G401 (cell line): Measurements from ENCODE around the gene SH3PXD2A. TPM values are rescaled to one million over a fixed set of nuclear protein-coding genes. Genes with fewer than 3 reads are reported as not detected.
"Not testable (repeated sequence)": the region's sequence is repeated elsewhere in the genome, so short reads cannot be mapped to it uniquely, and the experiment has no call there.

ENCODE experiments used
- DNase-seq: peaks from one replicate; pipeline ENCODE4 v3.0.0-alpha.2; 2015; ENCODE audit warnings: low spot score
- in situ Hi-C: cut with HindIII; loops from 2 replicates; pipeline ENCODE4 v1.10.0; 2016; ENCODE audit warnings: low sequenced_read_pairs, mixed read lengths
- total RNA-seq: library from RNA; depleted of rRNA; stranded (reverse); fragments of >200 nt; shearing (Covaris generic); gene quantifications from 2 replicates; pipeline ENCODE4 v1.2.3, GENCODE V29; 2014

Gene SH3PXD2A
- total RNA-seq, 1 experiment from 2014 or later = 19.1 TPM

- in situ Hi-C loops = no loop called here
Observed at GRCh38 chr10:103781329-103782061, 73.9 kb downstream of the SH3PXD2A start.

GRCh38 chr10:103780242-103781149 is 74.9 kb downstream of the SH3PXD2A start:
- DNase-seq = no peak
- in situ Hi-C loops = no loop called here

More at GRCh38 chr10:103781329-103782061, 73.9 kb downstream of the SH3PXD2A start:
- no peak for DNase-seq

- in situ Hi-C loops = no loop called here
- no peak for DNase-seq
Observed at GRCh38 chr10:103778358-103779139, 76.8 kb downstream of the SH3PXD2A start.

GRCh38 chr10:103776878-103777591 is 78.3 kb downstream of the SH3PXD2A start:
- in situ Hi-C loops = no loop called here
- DNase-seq = no peak

GRCh38 chr10:103775776-103776175 is 79.6 kb downstream of the SH3PXD2A start:
- in situ Hi-C loops = no loop called here
- no peak for DNase-seq

GRCh38 chr10:103772846-103773245 is 82.5 kb downstream of the SH3PXD2A start:
- in situ Hi-C loops = not testable (repeated sequence)

GRCh38 chr10:103772096-103772845 is 83.1 kb downstream of the SH3PXD2A start:
- DNase-seq = peak; percentile 69
- in situ Hi-C loops = no loop called here

More at GRCh38 chr10:103772846-103773245, 82.5 kb downstream of the SH3PXD2A start:
- DNase-seq = not testable (repeated sequence)

- no peak for DNase-seq
- in situ Hi-C loops = no loop called here
Observed at GRCh38 chr10:103770139-103770538, 85.2 kb downstream of the SH3PXD2A start.

GRCh38 chr10:103769176-103769575 is 86.2 kb downstream of the SH3PXD2A start:
- DNase-seq = no peak
- in situ Hi-C loops = no loop called here

GRCh38 chr10:103768345-103768744 is 87.0 kb downstream of the SH3PXD2A start:
- in situ Hi-C loops = no loop called here
- DNase-seq = no peak

GRCh38 chr10:103767756-103768155 is 87.6 kb downstream of the SH3PXD2A start:
- in situ Hi-C loops = no loop called here
- no peak for DNase-seq

GRCh38 chr10:103766751-103767505 is 88.4 kb downstream of the SH3PXD2A start:
- in situ Hi-C loops = no loop called here
- DNase-seq = no peak

GRCh38 chr10:103765981-103766380 is 89.4 kb downstream of the SH3PXD2A start:
- in situ Hi-C loops = no loop called here
- no peak for DNase-seq

- in situ Hi-C loops = no loop called here
- no peak for DNase-seq
Observed at GRCh38 chr10:103765168-103765567, 90.2 kb downstream of the SH3PXD2A start.

- in situ Hi-C loops = no loop called here
- DNase-seq = no peak
Observed at GRCh38 chr10:103764296-103765088, 90.9 kb downstream of the SH3PXD2A start.

GRCh38 chr10:103763374-103764202 is 91.8 kb downstream of the SH3PXD2A start:
- in situ Hi-C loops = no loop called here
- DNase-seq = no peak
